ENCODE measurements around the gene TMCO2.
"Not testable (repeated sequence)": the region's sequence is repeated elsewhere in the genome, so short reads cannot be mapped to it uniquely, and the experiment has no call there.

The TMCO2 gene

GRCh38 chr1:40247655-40248054 lies at the start of gene TMCO2:
Gene TMCO2, plus strand, starts transcription at chr1:40247937. Its CDS starts 57 bp downstream, at chr1:40247994.
- no peak for DNase-seq (ENCODE audit: extremely low read depth, insufficient read length)
- TF ChIP-seq CTCF (IDR thresholded peaks at IDR 0.05; ENCODE audit: insufficient read depth, low read length, poor library complexity, severe bottlenecking), result no peak
- no peaks in the 10 kb centered on the region for H3K36me3 ChIP-seq (ENCODE audit: control insufficient read depth, insufficient read depth, low read length)
- no peaks in the 10 kb centered on the region for H3K27me3 ChIP-seq (replicated peaks; ENCODE audit: control insufficient read depth, insufficient read depth, low read length)
- no peak within 1 kb of the TSS for H3K4me3 ChIP-seq (replicated peaks; ENCODE audit: low read depth, low read length)

GRCh38 chr1:40199126-40199525 lies 48.6 kb upstream of the TMCO2 start:
- Histone ChIP-seq H3K27me3 (replicated peaks; ENCODE audit: control insufficient read depth, insufficient read depth, low read length) (no peaks in the 10 kb centered on the region), H3K4me3 (replicated peaks; ENCODE audit: low read depth, low read length) (no peak overlapping the region), H3K36me3 (ENCODE audit: control insufficient read depth, insufficient read depth, low read length) (no peaks in the 10 kb centered on the region; the same call in 1 of the 2 replicates)
- DNase-seq (ENCODE audit: extremely low read depth, insufficient read length), result no peak
- TF ChIP-seq CTCF (IDR thresholded peaks at IDR 0.05; ENCODE audit: insufficient read depth, low read length, poor library complexity, severe bottlenecking), result no peak

DNA sequence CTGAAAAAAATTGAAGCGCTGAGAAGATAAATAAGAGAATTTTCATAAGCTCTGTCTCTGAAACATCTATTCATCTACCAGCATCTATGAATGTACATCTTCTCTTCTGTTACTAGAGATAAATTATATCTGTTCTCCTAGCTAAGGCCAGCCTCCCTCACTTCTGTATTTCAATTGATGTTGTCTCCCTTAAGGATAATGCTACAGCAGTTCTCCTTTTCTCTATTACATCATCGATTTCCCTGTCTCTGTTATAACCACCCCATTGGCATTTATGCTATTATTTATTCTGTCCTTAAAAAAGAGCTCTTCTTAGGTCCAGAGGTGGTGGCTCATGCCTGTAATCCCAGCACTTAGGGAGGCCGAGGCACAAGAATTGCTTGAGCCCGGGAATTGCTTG lies 42.9 kb upstream of the TMCO2 start:
- no peak overlapping the region for H3K4me3 ChIP-seq (replicated peaks; ENCODE audit: low read depth, low read length)
- H3K27me3 ChIP-seq (replicated peaks; ENCODE audit: control insufficient read depth, insufficient read depth, low read length), result no peaks in the 10 kb centered on the region
- DNase-seq (ENCODE audit: extremely low read depth, insufficient read length), result no peak
- TF ChIP-seq CTCF (IDR thresholded peaks at IDR 0.05; ENCODE audit: insufficient read depth, low read length, poor library complexity, severe bottlenecking), result no peak
- H3K36me3 ChIP-seq (ENCODE audit: control insufficient read depth, insufficient read depth, low read length), result peaks cover 2% of the 10 kb centered on the region

- DNase-seq (ENCODE audit: extremely low read depth, insufficient read length), result no peak
- Histone ChIP-seq H3K4me3 (replicated peaks; ENCODE audit: low read depth, low read length) (no peak overlapping the region), H3K36me3 (ENCODE audit: control insufficient read depth, insufficient read depth, low read length) (peaks cover 2% of the 10 kb centered on the region), H3K27me3 (replicated peaks; ENCODE audit: control insufficient read depth, insufficient read depth, low read length) (no peaks in the 10 kb centered on the region)
- TF ChIP-seq CTCF (IDR thresholded peaks at IDR 0.05; ENCODE audit: insufficient read depth, low read length, poor library complexity, severe bottlenecking), result no peak
Observed at GRCh38 chr1:40210511-40211204, 37.1 kb upstream of the TMCO2 start.

DNA sequence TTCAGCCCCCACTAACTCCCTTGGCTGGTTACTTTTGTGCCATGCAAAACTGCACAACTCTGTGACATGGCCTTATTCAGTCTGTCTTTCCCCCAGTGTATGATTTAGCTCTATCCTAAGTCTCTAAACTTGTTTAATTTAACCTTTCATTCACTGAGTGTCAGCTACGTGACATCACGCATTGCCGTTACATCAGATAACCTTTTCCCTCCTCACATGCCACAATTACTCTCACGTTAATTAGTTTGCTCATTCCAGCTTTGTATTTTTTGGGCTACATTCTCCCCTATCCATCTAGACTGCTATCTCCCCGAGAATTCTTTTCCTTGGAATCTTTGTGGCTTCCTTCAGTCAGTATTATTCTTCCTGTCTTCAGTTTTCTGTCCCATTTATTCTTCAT lies 29.4 kb upstream of the TMCO2 start:
- no peak for DNase-seq (ENCODE audit: extremely low read depth, insufficient read length)
- Histone ChIP-seq H3K27me3 (replicated peaks; ENCODE audit: control insufficient read depth, insufficient read depth, low read length) (no peaks in the 10 kb centered on the region), H3K36me3 (ENCODE audit: control insufficient read depth, insufficient read depth, low read length) (no peaks in the 10 kb centered on the region; the same call in none of the 2 replicates), H3K4me3 (replicated peaks; ENCODE audit: low read depth, low read length) (no peak overlapping the region)
- TF ChIP-seq CTCF (IDR thresholded peaks at IDR 0.05; ENCODE audit: insufficient read depth, low read length, poor library complexity, severe bottlenecking), result no peak

GRCh38 chr1:40221471-40221905 lies 26.2 kb upstream of the TMCO2 start:
- not testable (repeated sequence) for DNase-seq (ENCODE audit: extremely low read depth, insufficient read length); H3K4me3 ChIP-seq (replicated peaks; ENCODE audit: low read depth, low read length); H3K36me3 ChIP-seq (ENCODE audit: control insufficient read depth, insufficient read depth, low read length); H3K27me3 ChIP-seq (replicated peaks; ENCODE audit: control insufficient read depth, insufficient read depth, low read length)
